Right kidney (tissue), 9 donors: Measurements from ENCODE around the gene BTN1A1.
"Not testable (repeated sequence)": the region's sequence is repeated elsewhere in the genome, so short reads cannot be mapped to it uniquely, and the experiment has no call there.

Experiments used
- DNase-seq: peaks from one replicate; pipeline ENCODE4 v3.0.0-alpha.2; 2016
- long read RNA-seq, 8 donors: transcript quantifications; one replicate each; lab custom pipeline, GENCODE V29; 2026

BTN1A1 gene, protein sequence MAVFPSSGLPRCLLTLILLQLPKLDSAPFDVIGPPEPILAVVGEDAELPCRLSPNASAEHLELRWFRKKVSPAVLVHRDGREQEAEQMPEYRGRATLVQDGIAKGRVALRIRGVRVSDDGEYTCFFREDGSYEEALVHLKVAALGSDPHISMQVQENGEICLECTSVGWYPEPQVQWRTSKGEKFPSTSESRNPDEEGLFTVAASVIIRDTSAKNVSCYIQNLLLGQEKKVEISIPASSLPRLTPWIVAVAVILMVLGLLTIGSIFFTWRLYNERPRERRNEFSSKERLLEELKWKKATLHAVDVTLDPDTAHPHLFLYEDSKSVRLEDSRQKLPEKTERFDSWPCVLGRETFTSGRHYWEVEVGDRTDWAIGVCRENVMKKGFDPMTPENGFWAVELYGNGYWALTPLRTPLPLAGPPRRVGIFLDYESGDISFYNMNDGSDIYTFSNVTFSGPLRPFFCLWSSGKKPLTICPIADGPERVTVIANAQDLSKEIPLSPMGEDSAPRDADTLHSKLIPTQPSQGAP
- long read RNA-seq, donor 1 = 0 reads
- long read RNA-seq, donor 2 = 0 reads
- long read RNA-seq, donor 3 = 0 reads
- long read RNA-seq, donor 4 = 0 reads
- long read RNA-seq, donor 5 = 0 reads
- long read RNA-seq, donor 6 = 0 reads
- long read RNA-seq, donor 7 = 0 reads
- long read RNA-seq, donor 8 = 0 reads

DNA sequence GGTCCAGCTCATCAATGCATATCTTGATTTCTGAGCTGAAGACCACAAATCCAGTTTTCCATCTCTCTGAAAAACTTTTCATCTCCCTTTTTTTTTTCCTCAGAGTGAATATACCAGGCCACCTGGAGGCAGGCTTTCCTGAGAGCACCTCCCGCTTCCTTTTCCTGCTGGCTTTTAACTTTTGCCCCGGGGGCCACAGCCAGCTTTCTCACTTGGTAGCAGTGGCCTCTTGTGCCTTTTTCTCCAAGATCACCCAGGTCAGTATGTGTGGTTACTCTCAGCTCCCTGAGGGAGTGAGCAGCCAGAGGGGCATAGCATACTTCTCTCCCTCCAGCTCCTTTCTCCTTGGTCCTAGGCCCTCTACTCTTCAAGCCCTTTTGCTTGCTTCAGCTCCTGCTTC, at the start of gene BTN1A1:
Gene BTN1A1, plus strand, starts transcription at position 202 of the 400 bp plus-strand sequence. CDS start 984 bp downstream, outside the sequence.
- no peak for DNase-seq

DNA sequence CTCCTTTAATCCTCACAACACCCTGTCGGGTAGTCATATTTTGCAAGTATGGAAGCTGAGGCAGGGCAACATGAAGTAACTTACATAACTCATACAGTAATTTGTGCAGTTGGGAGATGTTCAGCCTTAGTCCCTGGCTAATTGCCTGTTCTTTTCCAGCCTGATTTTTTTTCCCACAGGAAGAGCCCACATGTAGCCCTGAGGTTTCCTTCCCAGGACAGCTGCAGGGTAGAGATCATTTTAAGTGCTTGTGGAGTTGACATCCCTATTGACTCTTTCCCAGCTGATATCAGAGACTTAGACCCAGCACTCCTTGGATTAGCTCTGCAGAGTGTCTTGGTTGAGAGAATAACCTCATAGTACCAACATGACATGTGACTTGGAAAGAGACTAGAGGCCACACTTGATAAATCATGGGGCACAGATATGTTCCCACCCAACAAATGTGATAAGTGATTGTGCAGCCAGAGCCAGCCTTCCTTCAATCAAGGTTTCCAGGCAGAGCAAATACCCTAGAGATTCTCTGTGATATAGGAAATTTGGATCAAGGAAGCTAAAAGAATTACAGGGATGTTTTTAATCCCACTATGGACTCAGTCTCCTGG, 47.4 kb upstream of the BTN1A1 start:
- DNase-seq = no peak

DNA sequence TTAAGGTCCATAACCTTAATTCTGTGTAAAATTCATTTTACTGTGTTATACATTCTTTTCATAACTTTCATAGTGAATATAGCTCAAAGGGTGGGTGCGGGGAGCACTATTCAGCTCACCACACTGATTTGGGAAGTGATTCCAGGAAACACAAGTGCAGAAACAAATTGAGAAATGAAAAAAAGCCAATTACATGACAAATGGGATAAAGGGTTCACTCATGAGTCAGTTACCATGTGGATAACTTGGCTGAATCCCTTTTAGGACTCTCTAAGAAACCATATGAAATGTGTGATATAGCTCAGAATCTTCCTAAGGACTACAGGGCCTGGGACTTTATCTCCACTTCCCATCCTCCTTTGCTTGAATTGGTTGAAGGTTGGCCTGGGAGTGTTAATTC, 45.5 kb upstream of the BTN1A1 start:
- DNase-seq = no peak

DNA sequence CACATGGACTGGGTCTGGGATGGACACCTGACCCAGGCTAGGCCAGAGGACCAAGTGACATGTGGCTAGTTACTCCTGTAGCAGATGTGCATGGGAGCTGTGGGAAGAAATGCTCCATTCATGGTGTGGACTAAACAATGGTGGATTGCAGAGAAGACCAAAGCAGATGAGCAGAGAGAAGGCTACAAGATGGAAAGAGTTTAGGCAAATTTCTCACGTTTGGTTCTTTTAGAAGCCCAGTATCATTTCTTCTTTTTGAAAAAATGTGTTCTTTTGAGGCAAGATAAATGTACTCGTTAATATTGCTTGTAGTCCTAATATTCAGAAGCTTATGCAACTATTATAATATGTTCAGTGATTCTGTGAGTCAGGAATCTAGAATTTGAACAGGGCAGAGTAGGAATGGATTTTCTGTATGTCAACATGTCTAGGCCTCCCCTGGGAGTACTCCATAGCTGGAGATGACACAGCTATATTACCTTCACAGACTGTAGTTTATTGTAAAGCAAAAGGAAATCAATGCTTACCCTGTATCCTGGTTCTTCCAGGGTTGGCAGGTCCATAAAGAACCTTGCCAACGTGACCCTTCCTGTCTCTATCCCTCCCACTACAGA, 44.6 kb upstream of the BTN1A1 start:
- no peak for DNase-seq

DNA sequence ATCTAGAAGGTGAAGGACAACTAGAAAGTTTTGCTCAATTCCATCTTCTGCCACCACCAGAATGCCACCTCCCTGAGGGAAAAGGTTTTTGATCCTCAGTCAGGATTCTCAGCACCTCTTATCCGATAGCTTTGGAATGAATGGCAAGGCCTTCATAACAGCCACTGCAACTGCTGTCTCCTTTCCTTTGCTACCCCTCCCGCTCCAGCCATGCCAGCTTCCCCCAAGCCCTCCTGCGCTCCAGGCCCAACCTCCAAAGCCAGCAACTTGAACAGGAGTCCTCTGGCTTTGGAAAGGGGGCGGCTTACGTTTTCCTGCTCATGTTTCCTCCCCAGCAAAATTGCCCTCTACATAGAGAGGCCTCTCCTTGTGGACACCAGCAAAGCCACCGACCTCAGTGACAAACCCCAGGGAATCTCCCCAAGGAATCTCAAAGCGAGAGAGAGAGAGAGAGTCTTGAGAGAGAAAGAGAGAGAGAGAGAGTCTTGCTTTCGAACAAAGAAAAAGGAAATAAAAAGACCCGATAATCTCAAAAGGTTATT, 42.8 kb upstream of the BTN1A1 start:
- peak; percentile 89 for DNase-seq

DNA sequence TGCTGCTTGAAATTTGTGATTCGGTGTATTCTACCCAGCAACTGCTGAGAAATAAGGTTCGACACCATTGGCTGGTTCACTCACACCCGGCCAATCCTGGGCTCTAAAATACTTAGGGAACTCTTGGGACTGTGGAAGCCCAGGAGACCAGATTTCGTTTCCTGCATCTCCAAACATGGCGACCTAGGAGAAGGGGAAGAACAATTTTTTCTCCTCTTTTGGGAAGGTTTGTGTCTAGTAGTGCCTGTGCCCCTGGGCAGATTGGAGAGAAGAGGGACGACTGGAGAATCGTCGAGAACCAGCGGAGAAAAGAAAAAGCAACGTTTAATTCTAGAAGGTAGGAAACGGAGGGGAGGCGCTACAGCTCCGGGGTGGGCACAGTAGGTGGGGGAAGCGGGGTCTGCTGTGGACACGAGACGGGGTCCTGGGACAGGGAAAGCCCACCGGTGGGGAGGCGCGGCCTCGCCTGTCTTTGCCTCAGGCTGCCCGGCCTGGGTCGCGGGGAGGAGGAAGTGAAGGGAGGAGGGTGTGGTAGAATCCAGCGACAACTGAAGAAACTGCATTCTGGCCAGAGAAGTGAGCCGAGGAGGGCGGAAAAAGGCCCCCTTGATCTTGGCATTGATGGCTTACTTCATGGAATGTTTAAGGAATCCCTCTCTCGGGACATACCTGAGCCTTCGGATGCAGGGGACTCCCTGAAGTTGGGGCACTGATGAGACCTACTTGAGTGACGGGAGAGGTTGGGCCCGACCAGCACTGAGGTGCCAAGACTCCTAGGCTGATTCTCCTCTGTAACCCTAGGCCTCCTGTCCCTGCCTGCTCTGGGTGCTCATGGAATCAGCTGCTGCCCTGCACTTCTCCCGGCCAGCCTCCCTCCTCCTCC, 42.1 kb upstream of the BTN1A1 start, which contains the start of gene BTN2A1:
Gene BTN2A1, plus strand, starts transcription at position 150 of the 883 bp plus-strand sequence. Its CDS starts 682 bp downstream, at position 832.
- peak; percentile 84 for DNase-seq

DNA sequence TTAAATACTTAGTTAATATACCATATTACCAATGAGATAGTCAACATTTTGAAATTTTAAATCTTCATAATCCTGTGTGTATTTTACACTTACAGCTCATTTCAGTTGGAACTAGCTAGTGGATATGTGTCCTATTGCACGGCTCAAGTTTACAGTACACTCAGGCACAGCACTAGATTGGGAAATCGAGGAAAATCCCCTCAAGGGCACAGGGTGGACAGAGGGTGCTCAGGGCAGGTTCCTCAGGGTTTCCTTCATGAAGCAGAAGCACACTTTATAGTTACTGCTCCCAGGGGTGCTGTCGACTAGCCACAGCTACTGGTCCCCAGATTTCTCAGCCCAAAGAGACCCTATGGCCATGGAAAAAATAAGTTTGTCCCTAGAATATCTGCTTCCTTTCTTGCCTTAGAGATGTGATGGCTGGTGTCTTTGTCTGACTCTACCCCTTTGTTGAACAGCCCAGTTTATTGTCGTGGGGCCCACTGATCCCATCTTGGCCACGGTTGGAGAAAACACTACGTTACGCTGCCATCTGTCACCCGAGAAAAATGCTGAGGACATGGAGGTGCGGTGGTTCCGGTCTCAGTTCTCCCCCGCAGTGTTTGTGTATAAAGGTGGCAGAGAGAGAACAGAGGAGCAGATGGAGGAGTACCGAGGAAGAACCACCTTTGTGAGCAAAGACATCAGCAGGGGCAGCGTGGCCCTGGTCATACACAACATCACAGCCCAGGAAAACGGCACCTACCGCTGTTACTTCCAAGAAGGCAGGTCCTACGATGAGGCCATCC, 40.9 kb upstream of the BTN1A1 start:
- DNase-seq = no peak

DNA sequence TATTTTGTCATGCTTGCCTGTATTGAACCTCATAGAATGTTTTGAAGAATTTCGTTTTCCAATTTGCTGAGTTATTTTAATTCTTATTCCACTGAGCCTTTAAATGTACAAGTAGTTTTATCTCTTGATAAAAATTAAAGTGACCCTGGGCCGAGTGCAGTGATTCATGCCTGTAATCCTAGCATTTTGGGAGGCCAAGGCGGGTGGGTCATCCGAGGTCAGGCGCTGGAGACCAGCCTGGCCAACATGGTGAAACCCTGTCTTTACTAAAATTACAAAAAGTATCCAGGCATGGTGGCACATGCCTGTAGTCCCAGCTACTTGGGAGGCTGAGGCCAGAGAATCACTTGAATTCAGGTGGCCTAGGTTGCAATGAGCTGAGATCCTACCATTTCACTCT, 38.8 kb upstream of the BTN1A1 start:
- not testable (repeated sequence) for DNase-seq

DNA sequence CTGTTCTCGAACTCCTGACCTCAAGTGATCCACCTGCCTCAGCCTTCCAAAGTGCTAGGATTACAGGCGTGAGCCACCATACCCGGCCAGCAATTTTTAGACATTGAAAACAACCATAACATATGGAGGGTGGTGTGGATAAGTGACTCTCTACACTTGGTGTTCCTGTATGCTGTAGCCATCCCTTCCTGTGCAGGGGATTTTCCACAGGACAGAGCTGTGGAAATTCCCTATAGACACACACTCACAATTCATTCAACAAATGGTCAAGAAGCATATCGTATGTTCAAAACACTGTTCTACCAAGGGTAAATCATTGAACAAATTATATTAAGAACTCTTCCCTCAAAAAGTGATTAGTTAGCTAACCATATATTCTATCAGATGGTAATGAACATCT, 36.1 kb upstream of the BTN1A1 start:
- DNase-seq = no peak

DNA sequence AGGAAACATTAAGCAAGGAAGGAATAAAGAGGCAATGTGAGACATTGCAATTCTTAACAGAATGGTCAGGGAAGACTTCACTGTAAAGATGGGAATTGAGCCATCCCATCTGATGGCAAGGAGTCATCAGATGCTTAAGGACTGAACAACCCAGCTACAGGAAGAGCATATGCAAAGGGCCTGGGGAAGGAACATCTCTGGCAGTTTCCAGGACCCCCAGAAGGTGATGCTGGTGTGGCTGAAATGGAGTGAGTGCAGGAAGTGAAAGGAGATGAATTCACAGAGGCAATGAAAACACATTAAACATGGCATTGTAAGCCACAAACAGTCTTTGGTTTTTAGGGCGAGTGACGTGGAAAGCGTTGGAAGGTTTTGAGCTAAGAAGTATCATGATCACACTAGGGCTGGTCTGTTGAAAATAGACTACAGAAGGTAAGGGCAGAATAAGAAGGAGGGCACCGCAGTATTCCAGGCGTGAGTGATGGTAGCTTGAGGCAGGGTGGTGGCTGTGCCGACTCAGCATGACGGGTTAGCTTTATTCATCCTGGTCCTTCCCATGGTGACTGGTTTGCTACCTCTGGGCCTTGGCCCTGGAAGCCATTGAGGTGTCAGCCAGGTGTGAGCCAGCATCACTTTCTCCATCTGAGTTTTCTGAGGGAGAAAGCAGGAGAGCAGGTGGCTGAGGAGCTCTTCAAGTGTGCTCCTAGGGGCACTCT, 35.5 kb upstream of the BTN1A1 start:
- no peak for DNase-seq

DNA sequence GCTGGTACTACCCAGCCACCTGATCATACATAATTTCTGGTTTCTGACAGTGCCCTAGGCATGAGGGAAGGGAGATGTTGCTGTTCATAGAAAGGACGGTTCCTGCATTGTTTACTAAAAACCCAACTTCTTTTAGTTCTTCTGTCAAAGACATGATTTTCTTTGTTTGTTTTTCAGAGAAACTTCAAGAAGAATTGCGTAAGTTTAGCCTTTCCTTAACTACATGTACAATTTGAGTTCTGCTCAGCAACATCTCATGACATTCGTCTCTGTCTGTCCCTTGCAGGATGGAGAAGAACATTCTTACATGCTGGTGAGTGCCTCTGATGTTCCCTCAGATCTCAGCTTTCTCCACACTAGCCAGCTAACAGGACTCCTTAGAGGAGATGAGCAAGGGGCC, 34.3 kb upstream of the BTN1A1 start:
- DNase-seq = no peak

DNA sequence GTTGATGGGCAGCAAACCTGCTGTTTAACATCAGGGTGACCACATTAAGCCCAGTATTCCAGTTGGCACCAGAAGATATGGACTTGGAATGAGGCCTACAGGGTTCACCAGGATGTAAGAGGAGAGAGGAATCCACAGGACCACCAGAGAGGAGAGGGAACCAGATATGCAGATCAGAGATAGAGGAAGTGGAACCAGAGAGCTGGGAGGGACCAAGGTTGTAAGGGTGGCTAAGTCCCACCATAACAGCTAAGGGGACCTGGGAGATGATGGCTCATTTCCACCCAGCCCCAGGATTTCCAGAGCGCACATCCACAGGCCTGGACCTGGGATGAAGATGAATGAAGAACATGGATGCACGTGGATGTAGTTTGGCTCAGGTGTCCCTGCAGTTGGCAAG, 31.3 kb upstream of the BTN1A1 start:
- no peak for DNase-seq

DNA sequence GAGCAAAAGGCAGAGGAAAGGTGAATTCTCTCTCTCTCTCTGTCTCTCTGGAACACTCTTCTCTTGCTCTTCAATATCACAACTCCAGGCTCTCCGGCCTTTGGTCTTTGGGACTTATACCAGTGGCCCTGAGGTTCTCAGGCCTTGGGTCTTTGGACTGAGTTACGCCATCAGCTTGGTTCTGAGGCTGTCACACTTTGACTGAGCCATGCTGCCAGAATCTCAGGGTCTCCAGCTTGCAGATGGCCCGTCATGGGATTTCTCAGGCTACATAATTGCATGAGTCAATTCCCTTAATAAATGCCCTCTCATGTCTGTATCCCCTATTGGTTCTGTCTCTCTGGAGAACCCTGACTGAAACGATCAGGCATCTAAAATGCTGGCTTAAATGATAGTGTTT, 29.5 kb upstream of the BTN1A1 start:
- no peak for DNase-seq

DNA sequence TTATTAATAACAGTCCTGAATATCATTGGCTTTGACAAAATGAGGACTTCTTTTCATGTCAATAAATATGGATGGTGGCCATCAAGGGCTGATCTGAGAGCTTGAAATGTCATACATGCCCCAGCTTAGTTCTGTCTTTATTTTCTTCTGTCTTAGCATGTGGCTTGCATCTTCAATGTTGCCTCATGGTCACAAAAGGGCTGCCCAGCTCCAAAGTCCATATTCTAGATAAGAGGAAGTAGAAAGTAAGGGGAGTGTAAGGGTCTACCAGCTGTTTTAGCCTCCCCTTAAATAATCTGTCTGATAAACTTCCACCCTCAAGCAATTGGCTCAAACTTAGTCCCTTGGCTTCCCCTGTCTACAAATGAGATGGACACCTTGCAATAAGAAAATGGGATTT, 28.1 kb upstream of the BTN1A1 start:
- DNase-seq = no peak

DNA sequence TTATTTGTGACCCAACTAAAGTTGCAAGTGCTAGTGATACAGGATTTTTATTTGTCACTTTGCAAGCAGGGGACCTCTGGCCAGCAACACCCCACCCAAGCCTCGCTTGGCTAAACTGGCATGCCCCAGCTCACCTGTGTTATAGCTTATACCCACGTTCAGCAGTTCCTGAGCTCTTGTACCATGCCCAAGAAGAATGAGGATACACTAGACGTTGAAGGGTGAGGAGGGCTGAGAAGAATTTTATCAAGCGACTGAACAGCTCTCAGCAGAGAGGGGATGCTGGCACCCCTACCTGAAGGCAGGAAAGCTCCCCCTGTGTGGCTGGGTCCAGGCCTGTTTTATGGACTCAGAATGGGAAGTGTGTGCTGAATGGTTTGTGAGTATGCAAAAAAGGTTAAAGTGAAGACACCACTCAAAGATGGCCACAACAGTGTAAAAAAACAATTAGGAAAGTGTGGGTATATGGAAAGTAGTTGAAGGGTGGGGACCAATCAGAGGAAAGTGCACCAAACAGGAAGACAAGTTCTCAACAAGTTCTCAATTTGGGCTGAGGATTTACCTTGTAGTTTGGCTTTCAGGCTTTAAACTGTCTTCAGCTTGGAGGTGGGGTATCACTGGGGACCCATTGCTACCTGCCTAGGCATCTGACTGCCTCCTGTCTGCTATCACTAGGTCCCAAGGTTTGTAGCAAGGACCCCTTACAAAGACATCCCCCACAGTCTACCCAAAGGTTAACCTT, 27.4 kb upstream of the BTN1A1 start:
- no peak for DNase-seq

DNA sequence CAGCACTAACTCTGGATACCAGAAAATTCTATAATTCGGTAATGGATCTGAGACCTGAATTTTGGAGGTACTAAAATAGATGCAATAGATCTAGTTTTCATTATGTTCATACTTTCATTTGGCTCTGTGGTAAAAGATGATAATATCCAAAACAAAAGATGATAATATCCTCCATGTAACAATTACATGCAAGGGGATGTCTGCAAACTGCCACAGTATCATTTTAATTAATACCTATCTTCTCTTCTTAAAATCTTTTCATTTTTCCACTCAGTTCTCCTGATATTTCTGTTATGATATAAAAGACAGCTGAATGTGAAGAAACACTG, 26.7 kb upstream of the BTN1A1 start:
- no peak for DNase-seq

DNA sequence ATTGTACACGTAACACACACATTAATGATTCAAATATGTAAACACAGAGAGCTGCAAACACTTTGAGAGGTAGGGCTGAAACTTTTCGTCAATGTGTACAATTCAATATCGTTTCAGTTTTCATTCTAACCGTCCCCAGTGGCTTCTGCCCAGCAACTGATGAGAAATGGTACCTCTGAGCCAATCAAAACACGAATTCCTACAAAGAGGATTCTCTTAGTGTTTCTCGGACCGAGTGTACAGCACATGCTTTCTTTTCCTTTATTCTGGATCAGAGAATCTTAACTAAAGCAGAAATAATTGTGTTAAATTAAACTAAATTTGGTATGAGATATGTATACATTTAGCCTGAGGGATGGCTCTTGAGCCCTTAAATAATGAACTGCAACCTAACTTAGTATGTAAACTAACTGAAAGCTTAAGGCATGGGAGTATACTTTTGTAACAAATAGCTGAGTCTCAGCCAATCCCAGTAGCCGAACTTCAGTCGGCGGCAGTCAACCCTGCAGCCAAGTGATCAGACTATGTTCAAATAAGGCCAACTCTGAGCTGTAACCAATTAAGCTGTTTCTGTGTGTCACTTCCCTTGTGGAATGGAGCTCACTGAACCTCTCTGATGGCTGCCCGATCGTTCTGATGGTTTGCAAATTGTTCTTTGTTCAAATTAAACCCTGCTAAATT, 26.2 kb upstream of the BTN1A1 start:
- peak; percentile 75 for DNase-seq

DNA sequence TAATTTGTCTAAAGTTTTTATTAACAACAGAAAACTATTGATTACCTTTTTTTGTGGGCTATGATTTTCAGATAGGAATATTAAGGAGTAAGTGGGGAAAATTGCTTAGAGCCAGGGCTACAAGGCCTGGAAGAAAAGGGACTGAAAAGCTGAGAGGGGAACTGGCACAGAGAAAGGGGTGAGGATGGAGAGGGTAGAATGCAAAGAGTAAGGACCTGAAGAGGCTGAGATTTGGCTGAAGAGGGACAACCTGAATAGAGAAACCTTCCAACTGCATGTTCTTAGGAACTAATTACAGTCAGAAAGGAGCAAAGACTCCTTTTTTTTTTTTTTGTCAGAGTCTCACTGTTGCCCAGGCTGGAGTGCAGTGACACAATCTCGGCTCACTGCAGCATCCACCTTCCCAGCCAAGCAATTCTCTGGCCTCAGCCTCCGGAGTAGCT, 25.6 kb upstream of the BTN1A1 start:
- DNase-seq = no peak
